ENCODE data around the gene ATP8B4. TPM values are rescaled to one million over a fixed set of nuclear protein-coding genes. Genes with fewer than 3 reads are reported as not detected.
A peak's percentile ranks its signal among the peaks of the same experiment; 100 is the strongest.

Gene ATP8B4
- total RNA-seq, 1 experiment from 2014 or later: not detected

GRCh38 chr15:49852756-49853155 is 266.3 kb downstream of the ATP8B4 start:
- DNase-seq (no peak), ATAC-seq (no peak)
- Histone ChIP-seq H3K4me2 (ENCODE audit: low read length) (no peak overlapping the region), H3K27me3 (ENCODE audit: low read length) (no peaks in the 10 kb centered on the region), H2AFZ (ENCODE audit: low read length) (no peak overlapping the region), H4K20me1 (ENCODE audit: low read length) (no peaks in the 10 kb centered on the region), H3K79me2 (ENCODE audit: low read length) (no peaks in the 10 kb centered on the region), H3K9me2 (replicated peaks; ENCODE audit: low read length) (no peaks in the 10 kb centered on the region), H3K4me3 (ENCODE audit: low read length) (no peak overlapping the region), H3F3A (ENCODE audit: low read length, unreplicated experiment) (peaks cover 6% of the 10 kb centered on the region), H3K9ac (ENCODE audit: low read length) (no peak overlapping the region), H3K36me3 (ENCODE audit: low read depth, low read length) (no peaks in the 10 kb centered on the region), H3K9me3 (ENCODE audit: low read length) (no peaks in the 10 kb centered on the region), H3K4me1 (ENCODE audit: insufficient read depth, low read length) (peaks cover 8% of the 10 kb centered on the region), H3K27ac (ENCODE audit: low read length) (no peak overlapping the region)
- BruUV-seq (replicated peaks): no TSS peak
- ChIA-PET CTCF (no interaction called here), POLR2A (ENCODE audit: unreplicated experiment) (no interaction called here)
- TF ChIP-seq EZH2phosphoT487 (IDR thresholded peaks at IDR 0.05; ENCODE audit: borderline replicate concordance, low read length) (no peak), CTCF (conservative IDR thresholded peaks at IDR 0.05; ENCODE audit: low read depth, low read length) (no peak), EZH2 (IDR thresholded peaks at IDR 0.05; ENCODE audit: low read length, unreplicated experiment) (no peak)
- intact Hi-C loops (cut with micrococcal nuclease): no loop called here

GRCh38 chr15:49848807-49849206 is 270.2 kb downstream of the ATP8B4 start:
- BruUV-seq (replicated peaks): no TSS peak
- TF ChIP-seq CTCF (conservative IDR thresholded peaks at IDR 0.05; ENCODE audit: low read depth, low read length) (no peak), EZH2 (IDR thresholded peaks at IDR 0.05; ENCODE audit: low read length, unreplicated experiment) (no peak), EZH2phosphoT487 (IDR thresholded peaks at IDR 0.05; ENCODE audit: borderline replicate concordance, low read length) (no peak)
- Histone ChIP-seq H3K36me3 (ENCODE audit: low read depth, low read length) (no peaks in the 10 kb centered on the region), H3K79me2 (ENCODE audit: low read length) (no peaks in the 10 kb centered on the region), H4K20me1 (ENCODE audit: low read length) (no peaks in the 10 kb centered on the region), H3K4me2 (ENCODE audit: low read length) (peak overlapping the region; percentile 54), H3K27ac (ENCODE audit: low read length) (peak overlapping the region; percentile 95), H2AFZ (ENCODE audit: low read length) (no peak overlapping the region), H3K9me3 (ENCODE audit: low read length) (no peaks in the 10 kb centered on the region), H3K27me3 (ENCODE audit: low read length) (no peaks in the 10 kb centered on the region), H3K9me2 (replicated peaks; ENCODE audit: low read length) (no peaks in the 10 kb centered on the region), H3F3A (ENCODE audit: low read length, unreplicated experiment) (peaks cover 6% of the 10 kb centered on the region), H3K4me3 (ENCODE audit: low read length) (no peak overlapping the region; the same call in 1 of the 2 replicates), H3K9ac (ENCODE audit: low read length) (peak overlapping the region; percentile 75), H3K4me1 (ENCODE audit: insufficient read depth, low read length) (peaks cover 25% of the 10 kb centered on the region)
- intact Hi-C loops (cut with micrococcal nuclease): loop anchor here (1.0 to 10.0 kb wide), 4 partner anchors 25 to 354 kb away; no protein-coding TSS in a partner anchor
- POLR2A ChIA-PET (ENCODE audit: unreplicated experiment): no interaction called here
- DNase-seq (no peak), ATAC-seq (no peak)
- CTCF ChIA-PET: no interaction called here

- no TSS peak for BruUV-seq (replicated peaks)
- Histone ChIP-seq H3K4me3 (ENCODE audit: low read length) (no peak overlapping the region; the same call in 1 of the 2 replicates), H3K36me3 (ENCODE audit: low read depth, low read length) (no peaks in the 10 kb centered on the region), H2AFZ (ENCODE audit: low read length) (no peak overlapping the region), H3K9me2 (replicated peaks; ENCODE audit: low read length) (no peaks in the 10 kb centered on the region), H3K27ac (ENCODE audit: low read length) (peak overlapping the region; percentile 97), H3K4me1 (ENCODE audit: insufficient read depth, low read length) (peaks cover 28% of the 10 kb centered on the region), H3K79me2 (ENCODE audit: low read length) (no peaks in the 10 kb centered on the region), H3K9ac (ENCODE audit: low read length) (peak overlapping the region; percentile 75), H3F3A (ENCODE audit: low read length, unreplicated experiment) (peaks cover 6% of the 10 kb centered on the region), H3K9me3 (ENCODE audit: low read length) (no peaks in the 10 kb centered on the region), H3K27me3 (ENCODE audit: low read length) (no peaks in the 10 kb centered on the region), H3K4me2 (ENCODE audit: low read length) (peak overlapping the region; percentile 54), H4K20me1 (ENCODE audit: low read length) (no peaks in the 10 kb centered on the region)
- intact Hi-C loops (cut with micrococcal nuclease): loop anchor here (1.0 to 10.0 kb wide), 4 partner anchors 24 to 354 kb away; no protein-coding TSS in a partner anchor
- TF ChIP-seq CTCF (conservative IDR thresholded peaks at IDR 0.05; ENCODE audit: low read depth, low read length) (no peak), EZH2 (IDR thresholded peaks at IDR 0.05; ENCODE audit: low read length, unreplicated experiment) (no peak), EZH2phosphoT487 (IDR thresholded peaks at IDR 0.05; ENCODE audit: borderline replicate concordance, low read length) (no peak)
- ChIA-PET POLR2A (ENCODE audit: unreplicated experiment) (no interaction called here), CTCF (no interaction called here)
- ATAC-seq (peak; percentile 84), DNase-seq (peak; percentile 95)
These were observed 270.7 kb downstream of the ATP8B4 start for GRCh38 chr15:49848282-49848724.

Data from PC-3 (cell line).